Activated naive CD4-positive, alpha-beta T cell treated with anti-CD3 and anti-CD28 coated beads, Interleukin-2, amount 50 U/mL, for 72 hours (primary cell): Measurements from ENCODE around the gene MMP25. TPM values are rescaled to one million over a fixed set of nuclear protein-coding genes. Genes with fewer than 3 reads are reported as not detected.

Experiments used
- ATAC-seq, 2 donors: fragments of 150-1000 bp; cut with Tn5 transposase; 2 replicates each; pipeline ENCODE4 v1.10.0; 2021; ENCODE audit warnings: mild to moderate bottlenecking in 2 of 2, moderate library complexity in 2 of 2
- DNase-seq, 2 donors: peaks; one replicate each; pipeline ENCODE4 v3.0.0; 2021 to 2022; ENCODE audit warnings: low spot score in 2 of 2
- H3K27ac Mint-ChIP-seq, 2 donors: one replicate each; pipeline ENCODE4 v1.8.0; 2022; ENCODE audit warnings: mild to moderate bottlenecking in 2 of 2, mixed read lengths in 2 of 2
- H3K36me3 Mint-ChIP-seq, 2 donors: one replicate each; pipeline ENCODE4 v1.8.0; 2022; ENCODE audit warnings: mixed read lengths in 2 of 2
- H3K9me3 Mint-ChIP-seq, 2 donors: one replicate each; pipeline ENCODE4 v1.8.0; 2022; ENCODE audit warnings: mixed read lengths in 2 of 2
- total RNA-seq, 2 donors: library from RNA; stranded (reverse); gene quantifications; one replicate each; pipeline ENCODE4 v1.2.3, GENCODE V29; 2022

The MMP25 gene
- total RNA-seq, 2 donors from 2014 or later, result 1.8 to 2.0 TPM

DNA sequence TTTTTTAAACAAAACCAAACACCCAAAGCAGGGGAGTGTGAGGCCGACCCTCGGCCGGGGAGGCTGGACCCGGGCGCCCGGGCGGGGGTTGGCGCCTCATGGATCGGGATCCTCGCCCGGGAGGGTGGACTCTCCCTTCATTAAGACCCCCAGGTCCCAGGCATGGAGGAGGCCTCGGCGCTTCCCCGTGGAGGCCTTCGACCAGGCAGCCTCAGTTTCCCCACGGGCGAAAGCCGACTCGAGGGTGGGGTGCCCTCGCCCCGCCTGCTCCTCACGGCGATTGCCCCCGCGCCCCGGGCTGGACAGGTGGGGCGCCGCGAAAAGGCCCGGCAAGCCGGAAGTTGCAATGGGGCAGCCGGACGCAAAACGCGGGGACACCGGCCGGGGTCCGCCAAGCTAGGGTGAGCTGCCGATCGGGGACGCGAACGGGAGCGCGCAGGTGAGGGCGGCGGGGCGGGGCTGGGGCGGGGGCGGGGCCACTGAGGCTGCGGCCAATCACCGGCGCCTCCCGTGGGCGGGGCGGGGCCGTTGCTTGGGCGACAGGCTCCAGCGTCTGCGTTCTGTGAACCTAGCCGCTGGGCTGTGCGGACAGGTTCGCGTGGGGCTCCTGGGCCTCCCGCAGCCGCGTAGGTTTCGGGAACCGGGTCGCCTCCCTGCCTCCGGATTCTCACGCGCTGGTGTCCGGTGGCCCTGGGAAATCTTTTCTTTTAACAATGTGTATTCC lies 60.0 kb downstream of the MMP25 start:
- Mint-ChIP-seq H3K9me3 (no peaks in the 10 kb centered on the region), H3K27ac (peak overlapping the region; percentile 79 to 95), H3K36me3 (no peaks in the 10 kb centered on the region)
- ATAC-seq (peak; percentile 96 to 97), DNase-seq (peak; percentile 86 to 96)

Other genes with a start within 250 kb of the MMP25 start
- gene PRSS41, start 248.1 kb upstream of the MMP25 start, total RNA-seq, result not detected
- gene PRSS21, start 229.3 kb upstream of the MMP25 start, total RNA-seq, result 1 to 10 TPM; 1.8 to 2.4 TPM
- 1 to 10 TPM in 1 of 2 donors, under 1 TPM in 1; 0.48 to 1.4 TPM for gene ZG16B, start 216.3 kb upstream of the MMP25 start, total RNA-seq
- gene PRSS22, start 188.4 kb upstream of the MMP25 start, total RNA-seq, result under 1 TPM in 1 of 2 donors, not detected in 1; 0.34 TPM
- 10 to 100 TPM in 1 of 2 donors, 1 to 10 TPM in 1; 9.4 to 17.4 TPM for gene FLYWCH2, start 163.3 kb upstream of the MMP25 start, total RNA-seq
- gene FLYWCH1, start 134.6 kb upstream of the MMP25 start, total RNA-seq, result 10 to 100 TPM; 28.8 to 55.4 TPM
- gene KREMEN2, start 82.3 kb upstream of the MMP25 start, total RNA-seq, result not detected
- gene PAQR4, start 77.2 kb upstream of the MMP25 start, total RNA-seq, result 10 to 100 TPM; 24.0 to 31.6 TPM
- 100 to 1,000 TPM; 125 to 193 TPM for gene PKMYT1, start 66.1 kb upstream of the MMP25 start, total RNA-seq
- gene CLDN9, start 33.6 kb upstream of the MMP25 start, total RNA-seq, result under 1 TPM in 1 of 2 donors, not detected in 1; 0.11 TPM
- not detected for gene CLDN6, start 28.4 kb upstream of the MMP25 start, total RNA-seq
- 10 to 100 TPM in 1 of 2 donors, 1 to 10 TPM in 1; 7.6 to 14.6 TPM for gene TNFRSF12A, start 26.2 kb upstream of the MMP25 start, total RNA-seq
- 10 to 100 TPM; 40.9 to 47.3 TPM for gene HCFC1R1, start 22.6 kb upstream of the MMP25 start, total RNA-seq
- 10 to 100 TPM; 35.3 to 65.2 TPM for gene THOC6, start 22.5 kb upstream of the MMP25 start, total RNA-seq
- 1 to 10 TPM in 1 of 2 donors, not detected in 1; 2.9 TPM for gene BICDL2, start 9.6 kb upstream of the MMP25 start, total RNA-seq
- gene IL32, start 19.1 kb downstream of the MMP25 start, total RNA-seq, result 1,000 to 10,000 TPM; 2,042 to 3,291 TPM
- under 1 TPM; 0.14 to 0.68 TPM for gene ZSCAN10, start 52.7 kb downstream of the MMP25 start, total RNA-seq
- under 1 TPM in 1 of 2 donors, not detected in 1; 0.18 TPM for gene ZNF205, start 66.0 kb downstream of the MMP25 start, total RNA-seq
- 1 to 10 TPM; 6.1 to 8.2 TPM for gene ZNF213, start 88.5 kb downstream of the MMP25 start, total RNA-seq
- not detected for gene OR1F1, start 141.6 kb downstream of the MMP25 start, total RNA-seq
- gene ZNF200, start 188.6 kb downstream of the MMP25 start, total RNA-seq, result 10 to 100 TPM in 1 of 2 donors, 1 to 10 TPM in 1; 9.2 to 19.3 TPM
- gene MEFV, start 210.1 kb downstream of the MMP25 start, total RNA-seq, result under 1 TPM in 1 of 2 donors, not detected in 1; 0.16 TPM
- gene ZNF263, start 236.9 kb downstream of the MMP25 start, total RNA-seq, result 10 to 100 TPM; 16.2 to 20.6 TPM